DND-41 (cell line): ENCODE data around the gene EXOSC10.

Experiments used
- EZH2 ChIP-seq: IDR thresholded peaks from 3 replicates; pipeline ENCODE4 v1.6.1; 2012; ENCODE audit warnings: borderline replicate concordance, low read depth, mild to moderate bottlenecking, moderate library complexity, low read length, inconsistent platforms; ENCODE audit not compliant: severe bottlenecking
- TF ChIP-seq, protein P1 (sequence below): IDR thresholded peaks from 2 replicates; pipeline ENCODE4 v1.5.1; 2012; ENCODE audit warnings: borderline replicate concordance, low read length, moderate library complexity, mild to moderate bottlenecking; ENCODE audit not compliant: poor library complexity, severe bottlenecking; ENCODE audit errors: extremely low read depth

DNA sequence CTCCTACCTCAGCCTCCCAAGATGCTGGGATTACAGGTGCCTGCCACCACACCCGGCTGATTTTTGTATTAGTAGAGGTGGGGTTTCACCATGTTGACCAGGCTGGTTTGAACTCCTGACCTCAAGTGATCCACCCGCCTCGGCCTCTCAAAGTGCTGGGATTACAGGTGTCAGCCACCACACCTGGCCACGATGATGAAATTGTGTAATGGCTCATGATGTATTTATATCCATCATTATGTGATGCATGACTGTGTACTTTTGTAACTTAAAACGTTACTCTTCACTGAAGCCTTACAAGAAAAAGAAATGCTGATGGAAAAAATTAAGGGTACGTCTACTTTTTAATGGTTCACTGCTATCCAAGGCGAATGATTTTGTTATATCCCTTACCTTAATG lies 79.7 kb downstream of the EXOSC10 start:
- TF ChIP-seq, protein P1, sequence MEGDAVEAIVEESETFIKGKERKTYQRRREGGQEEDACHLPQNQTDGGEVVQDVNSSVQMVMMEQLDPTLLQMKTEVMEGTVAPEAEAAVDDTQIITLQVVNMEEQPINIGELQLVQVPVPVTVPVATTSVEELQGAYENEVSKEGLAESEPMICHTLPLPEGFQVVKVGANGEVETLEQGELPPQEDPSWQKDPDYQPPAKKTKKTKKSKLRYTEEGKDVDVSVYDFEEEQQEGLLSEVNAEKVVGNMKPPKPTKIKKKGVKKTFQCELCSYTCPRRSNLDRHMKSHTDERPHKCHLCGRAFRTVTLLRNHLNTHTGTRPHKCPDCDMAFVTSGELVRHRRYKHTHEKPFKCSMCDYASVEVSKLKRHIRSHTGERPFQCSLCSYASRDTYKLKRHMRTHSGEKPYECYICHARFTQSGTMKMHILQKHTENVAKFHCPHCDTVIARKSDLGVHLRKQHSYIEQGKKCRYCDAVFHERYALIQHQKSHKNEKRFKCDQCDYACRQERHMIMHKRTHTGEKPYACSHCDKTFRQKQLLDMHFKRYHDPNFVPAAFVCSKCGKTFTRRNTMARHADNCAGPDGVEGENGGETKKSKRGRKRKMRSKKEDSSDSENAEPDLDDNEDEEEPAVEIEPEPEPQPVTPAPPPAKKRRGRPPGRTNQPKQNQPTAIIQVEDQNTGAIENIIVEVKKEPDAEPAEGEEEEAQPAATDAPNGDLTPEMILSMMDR, result no peak
- no peak for TF ChIP-seq EZH2
